LHCN-M2 (cell line): ENCODE data around the gene KRTAP10-3. TPM values are rescaled to one million over a fixed set of nuclear protein-coding genes. Genes with fewer than 3 reads are reported as not detected.

ENCODE experiments used
- total RNA-seq: library from RNA; depleted of rRNA; stranded (reverse); fragments of >200 nt; gene quantifications from 2 replicates; pipeline ENCODE4 v1.2.3, GENCODE V29; 2014; rRNA removed

KRTAP10-3 gene
- total RNA-seq, 1 experiment from 2014 or later, result not detected

Other genes with a start within 250 kb of the KRTAP10-3 start
- gene CFAP410, start 219.4 kb downstream of the KRTAP10-3 start, total RNA-seq, result 15.7 and 19.0 TPM in 2 replicates
- not detected in 2 replicates for gene TRPM2, start 205.2 kb downstream of the KRTAP10-3 start, total RNA-seq
- not detected in 2 replicates for gene LRRC3, start 103.3 kb downstream of the KRTAP10-3 start, total RNA-seq
- not detected in 2 replicates for gene KRTAP10-1, start 18.6 kb downstream of the KRTAP10-3 start, total RNA-seq
- gene KRTAP10-2, start 7.3 kb downstream of the KRTAP10-3 start, total RNA-seq, result not detected in 2 replicates
- not detected in 2 replicates for gene KRTAP10-4, start 14.9 kb upstream of the KRTAP10-3 start, total RNA-seq
- gene KRTAP10-5, start 21.8 kb upstream of the KRTAP10-3 start, total RNA-seq, result not detected in 2 replicates
- gene KRTAP10-6, start 33.7 kb upstream of the KRTAP10-3 start, total RNA-seq, result not detected in 2 replicates
- gene KRTAP10-7, start 41.8 kb upstream of the KRTAP10-3 start, total RNA-seq, result not detected in 2 replicates
- gene KRTAP10-8, start 53.3 kb upstream of the KRTAP10-3 start, total RNA-seq, result not detected in 2 replicates
- gene KRTAP10-9, start 68.3 kb upstream of the KRTAP10-3 start, total RNA-seq, result not detected in 2 replicates
- gene KRTAP10-10, start 78.6 kb upstream of the KRTAP10-3 start, total RNA-seq, result not detected in 2 replicates
- not detected in 2 replicates for gene KRTAP10-11, start 87.6 kb upstream of the KRTAP10-3 start, total RNA-seq
- gene KRTAP12-4, start 95.9 kb upstream of the KRTAP10-3 start, total RNA-seq, result not detected in 2 replicates
- not detected in 2 replicates for gene KRTAP12-3, start 99.1 kb upstream of the KRTAP10-3 start, total RNA-seq
- gene KRTAP12-2, start 108.1 kb upstream of the KRTAP10-3 start, total RNA-seq, result not detected in 2 replicates
- not detected in 2 replicates for gene KRTAP12-1, start 123.4 kb upstream of the KRTAP10-3 start, total RNA-seq
- gene KRTAP10-12, start 138.4 kb upstream of the KRTAP10-3 start, total RNA-seq, result not detected in 2 replicates
- not detected in 2 replicates for gene TSPEAR, start 152.8 kb upstream of the KRTAP10-3 start, total RNA-seq
- gene UBE2G2, start 243.0 kb upstream of the KRTAP10-3 start, total RNA-seq, result 54.5 and 55.5 TPM in 2 replicates